ENCODE results near the gene PDK2. TPM values are rescaled to one million over a fixed set of nuclear protein-coding genes. Genes with fewer than 3 reads are reported as not detected.

The PDK2 gene
- total RNA-seq, 1 donor from 2014 or later = 12.3 TPM

- peak; percentile 90 for DNase-seq
Measured at GRCh38 chr17:50151937-50152547, 56.9 kb downstream of the PDK2 start.

- DNase-seq = no peak
Measured at GRCh38 chr17:50152736-50153135, 57.6 kb downstream of the PDK2 start.

- no peak for DNase-seq
Measured at GRCh38 chr17:50153650-50154575, 58.8 kb downstream of the PDK2 start.

GRCh38 chr17:50154604-50155003, 59.5 kb downstream of the PDK2 start:
- no peak for DNase-seq

GRCh38 chr17:50155115-50155819, 60.1 kb downstream of the PDK2 start:
- DNase-seq = no peak

GRCh38 chr17:50157891-50158290, 62.7 kb downstream of the PDK2 start:
- no peak for DNase-seq

GRCh38 chr17:50161023-50161910, 66.1 kb downstream of the PDK2 start:
- DNase-seq = peak; percentile 95

Other genes with a start within 250 kb of the PDK2 start
- not detected in 2 replicates for gene TAC4, start 247.3 kb upstream of the PDK2 start, total RNA-seq
- gene DLX4, start 126.2 kb upstream of the PDK2 start, total RNA-seq = not detected in 2 replicates
- not detected in 2 replicates for gene DLX3, start 100.1 kb upstream of the PDK2 start, total RNA-seq
- gene ITGA3, start 39.2 kb upstream of the PDK2 start, total RNA-seq = 116 and 190 TPM in 2 replicates
- 5.1 and 5.8 TPM in 2 replicates for gene SAMD14, start 34.8 kb downstream of the PDK2 start, total RNA-seq
- 35.2 and 45.8 TPM in 2 replicates for gene PPP1R9B, start 55.3 kb downstream of the PDK2 start, total RNA-seq
- not detected in 2 replicates for gene SGCA, start 70.7 kb downstream of the PDK2 start, total RNA-seq
- 4.2 and 12.6 TPM in 2 replicates for gene COL1A1, start 106.3 kb downstream of the PDK2 start, total RNA-seq
- gene TMEM92, start 179.1 kb downstream of the PDK2 start, total RNA-seq = 0.17 and 0.19 TPM in 2 replicates